HCT116 (cell line): ENCODE results near the gene SCPEP1. TPM values are rescaled to one million over a fixed set of nuclear protein-coding genes. Genes with fewer than 3 reads are reported as not detected.
A peak's percentile ranks its signal among the peaks of the same experiment; 100 is the strongest.

Experiments
- ATAC-seq: fragments of 200-7000 bp; cut with Tn5 transposase; 2 replicates; pipeline ENCODE4 v1.9.1; 2020; ENCODE audit warnings: mild to moderate bottlenecking, moderate library complexity
- BruUV-seq: library from RNA; stranded (reverse); fragments of 400-500 nt; replicated peaks from 2 replicates; lab custom pipeline; 2021; lab: Mats Ljungman, UMichigan
- CTCF ChIA-PET: fragments of 300-600 bp; sonication (Branson Sonifier 250); formaldehyde crosslinking; loops from one replicate; lab custom pipeline; 2021; ENCODE audit warnings: antibody characterized with exemption; lab: Charles Lee
- POLR2A ChIA-PET: fragments of 300-600, 350-600 bp; sonication (Branson Sonifier 250); formaldehyde crosslinking; loops from one replicate; lab custom pipeline; 2021; ENCODE audit warnings: antibody characterized with exemption; lab: Charles Lee
- RAD21 ChIA-PET, 2 experiments: fragments of 300-600 bp; sonication (Branson Sonifier 250); formaldehyde crosslinking; loops; one replicate each; lab custom pipeline; 2023; ENCODE audit warnings: low total read pairs in 2 of 2; ENCODE audit not compliant: uncharacterized antibody in 2 of 2, unreplicated experiment in 2 of 2, low non-redundant PET in 1 of 2; lab: Charles Lee
- DNase-seq: peaks from one replicate; pipeline ENCODE4 v3.0.0-alpha.2; 2010; ENCODE audit warnings: low read depth, low spot score
- H2AFZ ChIP-seq: fragments of 200-600 bp; shearing (Covaris generic), sonication (generic); 2 replicates; pipeline ENCODE4 v1.6.1; 2017; ENCODE audit warnings: low read depth, mixed run types, mixed read lengths, antibody characterized with exemption, low read length; ENCODE audit not compliant: poor library complexity, severe bottlenecking
- H3K27ac ChIP-seq: 2 replicates; pipeline ENCODE4 v1.5.1; 2012; ENCODE audit warnings: low read depth, low read length
- H3K27me3 ChIP-seq: fragments of 200-600 bp; sonication (generic); 2 replicates; pipeline ENCODE4 v1.6.1; 2016; ENCODE audit warnings: mixed run types, low read length, mixed read lengths; ENCODE audit not compliant: insufficient read depth
- H3K36me3 ChIP-seq, 2 experiments: fragments of 200-500 bp in 1 of 2; fragments of 200-600 bp in 1 of 2; sonication (Bioruptor generic) in 1 of 2; sonication (generic) in 1 of 2; 2 replicates each; pipeline versions ENCODE4 v1.5.1 to v1.6.1; 2014 to 2016; ENCODE audit warnings: low read length in 2 of 2, inconsistent platforms in 1 of 2, mixed read lengths in 1 of 2, mixed run types in 1 of 2; ENCODE audit not compliant: insufficient read depth in 2 of 2, control insufficient read depth in 1 of 2
- H3K4me1 ChIP-seq, 2 experiments: fragments of 200-600 bp in 1 of 2; sonication (generic) in 1 of 2; 2 replicates each; pipeline versions ENCODE4 v1.5.1 to v1.6.1; 2012 to 2017; ENCODE audit warnings: low read length in 2 of 2, inconsistent platforms in 1 of 2, mild to moderate bottlenecking in 1 of 2, mixed read lengths in 1 of 2, mixed run types in 1 of 2, moderate library complexity in 1 of 2; ENCODE audit not compliant: insufficient read depth in 2 of 2, control insufficient read depth in 1 of 2
- H3K4me2 ChIP-seq: fragments of 200-600 bp; sonication (generic); 2 replicates; pipeline ENCODE4 v1.6.1; 2017; ENCODE audit warnings: mixed run types, low read length, mixed read lengths
- H3K4me3 ChIP-seq, 2 experiments: fragments of 200-600 bp in 1 of 2; sonication (generic) in 1 of 2; replicated peaks in 1 of 2; 2 replicates each; pipeline ENCODE4 v1.5.1; 2011 to 2016; ENCODE audit warnings: low read length in 2 of 2, control low read depth in 1 of 2, low read depth in 1 of 2, mild to moderate bottlenecking in 1 of 2, mixed read lengths in 1 of 2, mixed run types in 1 of 2
- H3K79me2 ChIP-seq: fragments of 200-600 bp; sonication (generic); 2 replicates; pipeline ENCODE4 v1.6.1; 2017; ENCODE audit warnings: mild to moderate bottlenecking, mixed run types, low read length, moderate library complexity, mixed read lengths; ENCODE audit not compliant: insufficient read depth
- H3K9ac ChIP-seq: fragments of 200-600 bp; sonication (generic); 2 replicates; pipeline ENCODE4 v1.6.1; 2016; ENCODE audit warnings: low read length, mixed read lengths
- H3K9me2 ChIP-seq: fragments of 200-600 bp; sonication (generic), shearing (Covaris generic); 2 replicates; pipeline ENCODE4 v1.6.1; 2017; ENCODE audit warnings: mixed run types, mild to moderate bottlenecking, moderate library complexity; ENCODE audit not compliant: insufficient read depth
- H3K9me3 ChIP-seq, 2 experiments: fragments of 200-500 bp in 1 of 2; fragments of 200-600 bp in 1 of 2; sonication (Bioruptor generic) in 1 of 2; sonication (generic) in 1 of 2; 2 replicates each; pipeline ENCODE4 v1.6.1; 2014 to 2017; ENCODE audit warnings: low read length in 2 of 2, mixed read lengths in 2 of 2, inconsistent platforms in 1 of 2, low read depth in 1 of 2, mild to moderate bottlenecking in 1 of 2, mixed run types in 1 of 2, moderate library complexity in 1 of 2; ENCODE audit not compliant: control insufficient read depth in 1 of 2, insufficient read depth in 1 of 2
- H4K20me1 ChIP-seq: fragments of 200-600 bp; sonication (generic), shearing (Covaris generic); 2 replicates; pipeline ENCODE4 v1.6.1; 2017; ENCODE audit warnings: mixed run types, mild to moderate bottlenecking, moderate library complexity; ENCODE audit not compliant: insufficient read depth
- CBX3 ChIP-seq: IDR thresholded peaks from 2 replicates; pipeline ENCODE4 v1.6.1; 2012; ENCODE audit warnings: low read depth
- CTCF ChIP-seq, 3 experiments: fragments of 200-600 bp in 1 of 3; sonication (generic) in 1 of 3; IDR thresholded peaks in 2 of 3; conservative IDR thresholded peaks in 1 of 3; 2 replicates each; pipeline ENCODE4 v1.5.1; 2012 to 2017; ENCODE audit warnings: low read depth in 2 of 3, low read length in 2 of 3, antibody characterized with exemption in 1 of 3, borderline replicate concordance in 1 of 3, control low read depth in 1 of 3, mild to moderate bottlenecking in 1 of 3, mixed read lengths in 1 of 3, mixed run types in 1 of 3, moderate library complexity in 1 of 3; ENCODE audit not compliant: insufficient read depth in 1 of 3
- EGR1 ChIP-seq: IDR thresholded peaks from 2 replicates; pipeline ENCODE4 v1.6.1; 2012; ENCODE audit warnings: low read depth
- ELF1 ChIP-seq: IDR thresholded peaks from 2 replicates; pipeline ENCODE4 v1.6.1; 2012; ENCODE audit warnings: low read depth, borderline replicate concordance
- EZH2 ChIP-seq: fragments of 200-600 bp; sonication (generic); IDR thresholded peaks from 2 replicates; pipeline ENCODE4 v1.6.1; 2017; ENCODE audit warnings: antibody characterized with exemption, mixed run types
- EZH2phosphoT487 ChIP-seq: fragments of 200-600 bp; IDR thresholded peaks from 2 replicates; pipeline ENCODE4 v1.6.1; 2018; ENCODE audit warnings: antibody characterized with exemption, borderline replicate concordance
- FOSL1 ChIP-seq: IDR thresholded peaks from 2 replicates; pipeline ENCODE4 v1.6.1; 2012; ENCODE audit warnings: low read depth
- MAX ChIP-seq: IDR thresholded peaks from 2 replicates; pipeline ENCODE4 v1.6.1; 2012
- POLR2AphosphoS5 ChIP-seq: IDR thresholded peaks from 2 replicates; pipeline ENCODE4 v1.6.1; 2011; ENCODE audit warnings: mild to moderate bottlenecking, low read depth, low read length, moderate library complexity
- RAD21 ChIP-seq: IDR thresholded peaks from 2 replicates; pipeline ENCODE4 v1.6.1; 2012; ENCODE audit warnings: low read depth, mild to moderate bottlenecking
- TCF7L2 ChIP-seq: IDR thresholded peaks from 2 replicates; pipeline ENCODE4 v1.7.0; 2011; ENCODE audit warnings: borderline replicate concordance, inconsistent platforms; ENCODE audit not compliant: insufficient read depth, insufficient read length; ENCODE audit errors: extremely low read depth
- ZBTB33 ChIP-seq: IDR thresholded peaks from 2 replicates; pipeline ENCODE4 v1.6.1; 2011; ENCODE audit warnings: mild to moderate bottlenecking, low read length, moderate library complexity; ENCODE audit not compliant: insufficient replicate concordance; ENCODE audit errors: extremely low read depth
- ZFX ChIP-seq: fragments of 450-650 bp; IDR thresholded peaks from 2 replicates; pipeline ENCODE4 v1.6.1; 2017
- ZNF274 ChIP-seq: fragments of 200-500 bp; sonication (Bioruptor generic); IDR thresholded peaks from 2 replicates; pipeline ENCODE4 v1.6.1; 2014; ENCODE audit warnings: mild to moderate bottlenecking, low read depth, low read length, inconsistent platforms
- intact Hi-C: fragments of 100-400 bp; cut with micrococcal nuclease; formaldehyde crosslinking; loops from 2 replicates; pipeline ENCODE4 v1.10.0; 2022
- total RNA-seq: library from RNA; stranded (reverse); gene quantifications from one replicate; pipeline ENCODE4 v1.2.1, GENCODE V29; 2021; ENCODE audit not compliant: unreplicated experiment
- TF ChIP-seq, protein P1 (sequence below): IDR thresholded peaks from 2 replicates; pipeline ENCODE4 v1.6.1; 2012

Gene SCPEP1
- total RNA-seq, 1 experiment from 2014 or later = 28.3 TPM

DNA sequence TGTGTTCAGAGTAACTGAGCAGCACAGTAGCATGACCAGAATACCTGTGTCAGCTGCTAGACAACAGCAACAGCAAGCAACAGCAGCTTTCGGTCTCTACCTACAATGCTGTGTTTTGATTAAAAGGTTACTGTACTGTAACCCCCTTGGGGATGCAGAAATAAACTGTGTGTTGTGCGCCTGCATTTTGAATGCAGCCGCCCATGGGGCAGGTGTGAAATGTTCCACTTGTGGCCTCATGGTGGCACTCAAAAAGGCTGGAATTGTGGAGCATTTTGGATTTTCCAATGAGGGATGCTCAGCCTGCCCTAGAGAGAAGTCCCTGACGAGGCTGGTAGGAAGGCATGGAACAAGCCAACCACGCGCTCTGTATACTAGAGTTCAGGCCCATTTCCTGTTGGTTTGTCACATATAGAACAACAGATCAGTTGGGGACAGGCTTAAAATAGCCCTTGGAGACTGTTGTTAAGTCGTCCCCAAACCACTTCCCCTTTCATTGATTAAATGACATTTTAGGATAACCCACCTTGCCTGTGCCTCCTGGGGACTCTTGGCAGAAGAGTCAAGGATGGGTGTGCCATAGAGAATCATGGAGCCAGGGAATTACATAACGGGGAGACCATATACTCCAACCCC, 27.1 kb downstream of the SCPEP1 start:
- H3K9me3 ChIP-seq = no peaks in the 10 kb centered on the region
- CTCF ChIA-PET = interaction anchor here (1.8 kb wide), 1 partner anchor 102 kb away, joined by 4 read pairs; no protein-coding TSS in a partner anchor
- BruUV-seq = no TSS peak
- intact Hi-C loops = loop anchor here (5.0 kb wide), 1 partner anchor 107 kb away; no protein-coding TSS in a partner anchor
- no peaks in the 10 kb centered on the region for H3K27me3 ChIP-seq
- POLR2A ChIA-PET = no interaction called here
- RAD21 ChIA-PET = no interaction called here
- no peak overlapping the region for H3K4me3 ChIP-seq
- no peak overlapping the region for H3K4me2 ChIP-seq
- no peaks in the 10 kb centered on the region for H3K36me3 ChIP-seq
- TF ChIP-seq MAX = peak; percentile 52
- peak; percentile 57 to 65 (median 58); a peak in 5 of 6 replicates for TF ChIP-seq CTCF (IDR thresholded peaks at IDR 0.05 in 2 of 3, conservative IDR thresholded peaks at IDR 0.05 in 1 of 3; ENCODE audit: borderline replicate concordance in 1 of 3, insufficient read depth in 1 of 3, low read depth in 2 of 3, low read length in 2 of 3)
- TF ChIP-seq, protein P1, sequence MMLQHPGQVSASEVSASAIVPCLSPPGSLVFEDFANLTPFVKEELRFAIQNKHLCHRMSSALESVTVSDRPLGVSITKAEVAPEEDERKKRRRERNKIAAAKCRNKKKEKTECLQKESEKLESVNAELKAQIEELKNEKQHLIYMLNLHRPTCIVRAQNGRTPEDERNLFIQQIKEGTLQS = no peak
- TF ChIP-seq RAD21 = peak; percentile 62
- H3K9ac ChIP-seq = no peak overlapping the region
- no peaks in the 10 kb centered on the region for H3K79me2 ChIP-seq
- no peak overlapping the region for H2AFZ ChIP-seq
- no peak for DNase-seq
- no peaks in the 10 kb centered on the region for H3K4me1 ChIP-seq
- peak; percentile 68 for ATAC-seq
- H3K27ac ChIP-seq = no peak overlapping the region
- H4K20me1 ChIP-seq = no peaks in the 10 kb centered on the region
- H3K9me2 ChIP-seq = no peaks in the 10 kb centered on the region

DNA sequence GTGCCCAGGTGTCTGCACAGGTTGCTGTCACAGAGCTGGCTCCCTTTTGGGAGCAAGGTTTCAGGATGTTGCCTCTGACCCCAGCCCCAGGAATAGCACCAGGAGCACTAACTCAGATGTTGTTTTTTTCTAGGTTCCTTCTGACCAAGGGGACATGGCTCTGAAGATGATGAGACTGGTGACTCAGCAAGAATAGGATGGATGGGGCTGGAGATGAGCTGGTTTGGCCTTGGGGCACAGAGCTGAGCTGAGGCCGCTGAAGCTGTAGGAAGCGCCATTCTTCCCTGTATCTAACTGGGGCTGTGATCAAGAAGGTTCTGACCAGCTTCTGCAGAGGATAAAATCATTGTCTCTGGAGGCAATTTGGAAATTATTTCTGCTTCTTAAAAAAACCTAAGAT, 28.1 kb downstream of the SCPEP1 start:
- no peaks in the 10 kb centered on the region for H3K9me2 ChIP-seq
- DNase-seq = no peak
- no peak overlapping the region for H3K9ac ChIP-seq
- no peaks in the 10 kb centered on the region for H4K20me1 ChIP-seq
- no peaks in the 10 kb centered on the region for H3K79me2 ChIP-seq
- POLR2A ChIA-PET = no interaction called here
- intact Hi-C loops = loop anchor here (5.0 kb wide), 1 partner anchor 106 kb away; no protein-coding TSS in a partner anchor
- no peaks in the 10 kb centered on the region for H3K36me3 ChIP-seq
- no peak overlapping the region for H3K4me3 ChIP-seq
- CTCF ChIA-PET = interaction anchor here (1.8 kb wide), 1 partner anchor 101 kb away, joined by 4 read pairs; no protein-coding TSS in a partner anchor
- H3K9me3 ChIP-seq = no peaks in the 10 kb centered on the region; a peak in 1 of 4 replicates
- no peak overlapping the region for H3K4me2 ChIP-seq
- RAD21 ChIA-PET = no interaction called here
- no peaks in the 10 kb centered on the region for H3K4me1 ChIP-seq
- H2AFZ ChIP-seq = no peak overlapping the region
- H3K27me3 ChIP-seq = no peaks in the 10 kb centered on the region
- H3K27ac ChIP-seq = no peak overlapping the region
- no TSS peak for BruUV-seq
- ATAC-seq = no peak
- no peak for TF ChIP-seq TCF7L2
- no peak for TF ChIP-seq ZFX
- TF ChIP-seq ZBTB33 = no peak
- no peak for TF ChIP-seq ELF1
- no peak for TF ChIP-seq FOSL1
- no peak for TF ChIP-seq EZH2phosphoT487
- no peak for TF ChIP-seq CBX3
- no peak for TF ChIP-seq EGR1
- TF ChIP-seq EZH2 = no peak
- no peak for TF ChIP-seq ZNF274
- TF ChIP-seq POLR2AphosphoS5 = no peak
